Measurements from ENCODE around the gene LPGAT1. TPM values are rescaled to one million over a fixed set of nuclear protein-coding genes. Genes with fewer than 3 reads are reported as not detected.

LPGAT1 gene
- total and polyA plus RNA-seq, 2 of the 13 experiments (the other 11 are each of a cell fraction or from before 2014, with no cell fraction given) = 12.1 to 48.3 TPM

GRCh38 chr1:211829343-211830054, 1.1 kb downstream of the LPGAT1 start (continued):
- no peak for TF ChIP-seq AGO2 (optimal IDR thresholded peaks at IDR 0.05; ENCODE audit: low read depth, low read length)
- TF ChIP-seq ETV5 (CRISPR knock-in tag; IDR thresholded peaks at IDR 0.05; ENCODE audit: borderline replicate concordance) = 0 out of 2 replicates have a peak, but pooled peaks have one; percentile 18
- TF ChIP-seq NR2F6 (IDR thresholded peaks at IDR 0.05) = peak; percentile 51; the same call in 1 of the 2 replicates
- TF ChIP-seq NR2F6 (CRISPR knock-in tag; IDR thresholded peaks at IDR 0.05) = peak; percentile 68; the same call in 1 of the 2 replicates
- peak; percentile 82 for TF ChIP-seq CEBPG (CRISPR knock-in tag; IDR thresholded peaks at IDR 0.05)
- TF ChIP-seq BRCA1 (CRISPR knock-in tag; IDR thresholded peaks at IDR 0.05) = no peak
- peak; percentile 38; the same call in 1 of the 2 replicates for TF ChIP-seq ZNF574 (CRISPR knock-in tag; IDR thresholded peaks at IDR 0.05)
- TF ChIP-seq XRCC5 (optimal IDR thresholded peaks at IDR 0.05; ENCODE audit: low read length) = peak; percentile 63
- TF ChIP-seq KMT2B (CRISPR knock-in tag; IDR thresholded peaks at IDR 0.05) = peak; percentile 35; the same call in 1 of the 2 replicates
- TF ChIP-seq KMT2A (CRISPR knock-in tag; IDR thresholded peaks at IDR 0.05) = peak; percentile 54
- peak; percentile 95 for TF ChIP-seq CEBPB (IDR thresholded peaks at IDR 0.05; ENCODE audit: borderline replicate concordance, low read depth, low read length)
- no peak for TF ChIP-seq AKNA (CRISPR knock-in tag; IDR thresholded peaks at IDR 0.05; ENCODE audit: borderline replicate concordance)
- TF ChIP-seq KDM5B (CRISPR knock-in tag; IDR thresholded peaks at IDR 0.05; ENCODE audit: borderline replicate concordance) = no peak
- TF ChIP-seq ZNF44 (CRISPR knock-in tag; IDR thresholded peaks at IDR 0.05) = 0 out of 2 replicates have a peak, but pooled peaks have one; percentile 53
- TF ChIP-seq ZNF3 (CRISPR knock-in tag; IDR thresholded peaks at IDR 0.05) = no peak
- 0 out of 2 replicates have a peak, but pooled peaks have one; percentile 25 for TF ChIP-seq MED1 (CRISPR knock-in tag; IDR thresholded peaks at IDR 0.05)
- TF ChIP-seq GATAD1 (CRISPR knock-in tag; IDR thresholded peaks at IDR 0.05) = no peak
- peak; percentile 54; the same call in 1 of the 2 replicates for TF ChIP-seq HOXA3 (CRISPR knock-in tag; IDR thresholded peaks at IDR 0.05)
- TF ChIP-seq MAZ (IDR thresholded peaks at IDR 0.05; ENCODE audit: borderline replicate concordance, low read depth, low read length) = peak; percentile 35; the same call in 1 of the 2 replicates
- no peak for TF ChIP-seq MAZ (CRISPR knock-in tag; IDR thresholded peaks at IDR 0.05; ENCODE audit: low read depth)
- no peak for TF ChIP-seq SOX13 (IDR thresholded peaks at IDR 0.05)
- peak in 1 of 2 experiments; percentile 38; a peak in 1 of 4 replicates for TF ChIP-seq SOX13 (CRISPR knock-in tag; conservative IDR thresholded peaks at IDR 0.05 in 1 of 2, IDR thresholded peaks at IDR 0.05 in 1 of 2)
- TF ChIP-seq IRF9 (CRISPR knock-in tag; IDR thresholded peaks at IDR 0.05; ENCODE audit: borderline replicate concordance) = 0 out of 2 replicates have a peak, but pooled peaks have one; percentile 34

Measured in HepG2 (cell line).